Esophagus mucosa (tissue), 1 donor: Measurements from ENCODE around the gene GPR89B. TPM values are rescaled to one million over a fixed set of nuclear protein-coding genes. Genes with fewer than 3 reads are reported as not detected.
"Not testable (repeated sequence)": the region's sequence is repeated elsewhere in the genome, so short reads cannot be mapped to it uniquely, and the experiment has no call there.

Source experiments
- ATAC-seq: fragments of 200-7000 bp; cut with Tn5 transposase; one replicate; pipeline ENCODE4 v1.9.1; 2020
- total RNA-seq: library from RNA; stranded (reverse); gene quantifications from one replicate; pipeline ENCODE4 v1.2.4, GENCODE V29; 2023
- donor health status: DM: yes; HTN: yes; CAD: no.

Gene GPR89B
- total RNA-seq, 1 donor from 2014 or later = 6.8 TPM

GRCh38 chr1:147940456-147940855, 12.2 kb downstream of the GPR89B start:
- ATAC-seq = not testable (repeated sequence)

- not testable (repeated sequence) for ATAC-seq
Observed at GRCh38 chr1:147942563-147942962, 14.3 kb downstream of the GPR89B start.

GRCh38 chr1:147949517-147949916, 21.3 kb downstream of the GPR89B start:
- ATAC-seq = not testable (repeated sequence)

GRCh38 chr1:147958906-147959305, 30.7 kb downstream of the GPR89B start:
- not testable (repeated sequence) for ATAC-seq

GRCh38 chr1:147959680-147960079, 31.5 kb downstream of the GPR89B start:
- ATAC-seq = not testable (repeated sequence)

GRCh38 chr1:147964575-147964974, 36.4 kb downstream of the GPR89B start:
- not testable (repeated sequence) for ATAC-seq

GRCh38 chr1:147966657-147967056, 38.4 kb downstream of the GPR89B start:
- not testable (repeated sequence) for ATAC-seq

- not testable (repeated sequence) for ATAC-seq
Observed at GRCh38 chr1:147978896-147979651, 50.9 kb downstream of the GPR89B start.

- not testable (repeated sequence) for ATAC-seq
Observed at GRCh38 chr1:147985374-147985773, 57.2 kb downstream of the GPR89B start.

- not testable (repeated sequence) for ATAC-seq
Observed at GRCh38 chr1:147987893-147988292, 59.7 kb downstream of the GPR89B start.

- not testable (repeated sequence) for ATAC-seq
Observed at GRCh38 chr1:147992916-147993315, 64.7 kb downstream of the GPR89B start.

- not testable (repeated sequence) for ATAC-seq
Observed at GRCh38 chr1:147993400-147993799, 65.2 kb downstream of the GPR89B start.

- not testable (repeated sequence) for ATAC-seq
Observed at GRCh38 chr1:147993825-147994615, 65.8 kb downstream of the GPR89B start.

- ATAC-seq = not testable (repeated sequence)
Observed at GRCh38 chr1:147996088-147996487, 67.9 kb downstream of the GPR89B start.

- peak; percentile 82 for ATAC-seq
Observed at GRCh38 chr1:148007724-148008123, 79.5 kb downstream of the GPR89B start.

GRCh38 chr1:148010527-148010926, 82.3 kb downstream of the GPR89B start:
- ATAC-seq = no peak

GRCh38 chr1:148013177-148014144, 85.2 kb downstream of the GPR89B start:
- not testable (repeated sequence) for ATAC-seq

- ATAC-seq = not testable (repeated sequence)
Observed at GRCh38 chr1:148014289-148015200, 86.3 kb downstream of the GPR89B start.

- not testable (repeated sequence) for ATAC-seq
Observed at GRCh38 chr1:148024918-148025317, 96.7 kb downstream of the GPR89B start.

GRCh38 chr1:148027004-148027403, 98.8 kb downstream of the GPR89B start:
- not testable (repeated sequence) for ATAC-seq

- not testable (repeated sequence) for ATAC-seq
Observed at GRCh38 chr1:148032247-148032646, 104.0 kb downstream of the GPR89B start.
